ENCODE results near the gene FAM118A.
"Not testable (repeated sequence)": the region's sequence is repeated elsewhere in the genome, so short reads cannot be mapped to it uniquely, and the experiment has no call there.

FAM118A gene

DNA sequence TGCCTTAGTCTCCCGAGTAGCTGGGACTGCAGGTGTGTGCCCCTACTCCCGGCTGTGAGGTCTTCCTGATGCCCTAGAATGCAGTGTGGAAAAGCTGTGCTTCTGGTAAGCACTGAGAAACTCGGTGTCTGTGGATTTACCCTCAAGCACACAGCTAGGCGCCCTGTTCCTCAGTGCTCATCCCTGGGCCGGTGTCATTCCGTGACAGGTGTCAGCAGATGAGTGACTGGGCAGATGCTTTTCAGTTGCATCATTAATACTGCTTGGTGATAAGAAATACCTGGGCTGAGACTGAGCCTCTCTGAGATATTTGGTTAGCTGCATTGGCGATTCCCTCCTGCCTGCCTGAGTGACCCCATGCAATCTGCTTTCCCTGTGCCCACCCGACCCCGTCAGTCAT lies 21.8 kb downstream of the FAM118A start:
- no peak for DNase-seq (ENCODE audit: low spot score)

DNA sequence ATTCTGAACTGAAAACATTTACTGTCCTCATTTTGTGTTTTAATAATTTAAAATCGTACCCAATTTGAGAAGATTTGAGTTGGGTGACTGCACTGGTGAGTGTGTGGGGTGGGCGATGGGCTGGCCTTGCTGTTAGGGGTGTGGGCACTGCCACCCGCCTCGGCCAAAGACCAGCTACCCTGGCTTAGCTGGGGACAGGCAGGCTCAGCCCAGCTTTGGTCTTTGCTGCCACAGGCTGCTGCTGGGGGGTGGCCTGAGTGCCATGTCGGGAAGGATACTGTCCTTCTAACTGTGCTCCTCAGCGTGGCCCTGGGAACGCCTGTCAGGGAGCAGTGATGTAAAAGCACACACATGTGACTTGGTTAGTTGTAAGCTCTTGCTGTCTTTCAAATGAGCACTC lies 22.3 kb downstream of the FAM118A start:
- no peak for DNase-seq (ENCODE audit: low spot score)

DNA sequence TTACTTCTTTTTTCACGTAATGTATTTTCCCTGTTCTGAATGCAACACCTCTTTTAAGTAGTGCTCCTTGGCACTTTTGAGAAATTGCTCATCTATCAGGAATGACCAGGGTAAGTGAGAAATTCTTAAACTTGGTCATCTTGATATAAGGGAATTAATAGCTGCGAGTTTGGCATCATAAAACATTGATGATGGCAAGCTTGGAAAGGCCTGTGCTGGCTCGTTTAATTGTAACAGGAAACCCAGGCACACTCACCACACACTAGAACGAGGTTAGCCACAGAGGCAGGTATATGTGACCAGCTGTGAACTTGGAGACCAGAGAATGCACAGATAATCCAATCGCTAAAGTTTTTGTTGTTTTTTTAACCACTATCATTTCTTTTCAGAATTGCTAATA lies 24.3 kb downstream of the FAM118A start:
- no peak for DNase-seq (ENCODE audit: low spot score)

DNA sequence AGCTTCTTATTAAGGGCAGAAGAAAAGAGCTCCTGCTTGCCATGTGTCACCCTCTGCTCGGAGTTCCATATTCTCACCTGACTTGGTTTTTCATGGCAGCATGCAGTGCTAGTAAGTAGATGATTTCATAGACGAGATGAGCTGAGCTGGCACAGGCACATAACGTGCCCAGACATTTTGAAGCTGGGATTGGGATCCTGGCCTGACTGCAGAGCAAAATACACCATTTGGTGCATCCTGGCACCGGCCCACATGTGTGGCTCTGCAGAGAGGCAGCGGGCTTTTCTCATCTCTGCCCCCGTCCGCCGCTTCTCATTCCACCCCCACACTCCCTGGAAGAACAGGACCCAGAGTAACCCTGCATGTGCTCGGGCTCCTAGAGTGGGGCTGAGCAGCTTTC lies 24.8 kb downstream of the FAM118A start:
- DNase-seq (ENCODE audit: low spot score), result no peak

DNA sequence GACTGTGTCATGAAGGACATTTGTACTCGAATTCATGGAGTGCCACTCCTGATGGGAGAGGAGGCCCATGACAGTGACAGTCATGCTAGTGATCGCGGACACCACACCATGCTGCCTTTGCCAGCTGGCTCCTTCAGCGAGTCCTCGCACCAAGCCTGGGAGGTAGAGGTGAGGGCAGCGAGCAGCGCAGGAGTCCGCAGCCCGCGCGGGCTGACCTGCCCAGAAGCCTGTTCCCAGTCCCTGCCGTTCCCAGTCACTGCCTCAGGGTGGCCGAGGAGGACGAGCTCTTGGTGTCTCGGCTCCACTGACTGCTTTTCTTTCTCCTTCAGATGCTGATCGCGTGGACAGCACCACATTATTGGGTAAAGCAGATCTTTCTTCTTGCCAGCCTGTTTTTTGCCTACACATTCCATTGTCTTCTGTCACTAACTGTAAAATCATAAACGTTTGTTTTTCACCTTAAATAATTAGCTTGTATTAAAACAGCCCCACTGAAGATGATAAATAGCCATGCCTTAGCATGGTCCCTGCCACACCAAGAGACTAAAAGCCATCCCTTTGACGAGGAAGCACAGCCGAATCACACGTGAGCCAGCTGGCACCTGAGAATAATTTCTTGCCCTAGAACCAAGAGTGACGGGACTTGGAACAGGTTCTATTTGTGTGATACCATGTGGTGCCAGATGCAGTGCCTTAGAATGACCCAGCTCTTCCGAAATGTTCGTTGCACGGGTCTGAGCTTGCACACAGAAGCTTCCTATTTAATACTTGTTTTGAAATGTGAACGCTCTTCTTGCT lies 25.5 kb downstream of the FAM118A start:
- DNase-seq (ENCODE audit: low spot score), result no peak

DNA sequence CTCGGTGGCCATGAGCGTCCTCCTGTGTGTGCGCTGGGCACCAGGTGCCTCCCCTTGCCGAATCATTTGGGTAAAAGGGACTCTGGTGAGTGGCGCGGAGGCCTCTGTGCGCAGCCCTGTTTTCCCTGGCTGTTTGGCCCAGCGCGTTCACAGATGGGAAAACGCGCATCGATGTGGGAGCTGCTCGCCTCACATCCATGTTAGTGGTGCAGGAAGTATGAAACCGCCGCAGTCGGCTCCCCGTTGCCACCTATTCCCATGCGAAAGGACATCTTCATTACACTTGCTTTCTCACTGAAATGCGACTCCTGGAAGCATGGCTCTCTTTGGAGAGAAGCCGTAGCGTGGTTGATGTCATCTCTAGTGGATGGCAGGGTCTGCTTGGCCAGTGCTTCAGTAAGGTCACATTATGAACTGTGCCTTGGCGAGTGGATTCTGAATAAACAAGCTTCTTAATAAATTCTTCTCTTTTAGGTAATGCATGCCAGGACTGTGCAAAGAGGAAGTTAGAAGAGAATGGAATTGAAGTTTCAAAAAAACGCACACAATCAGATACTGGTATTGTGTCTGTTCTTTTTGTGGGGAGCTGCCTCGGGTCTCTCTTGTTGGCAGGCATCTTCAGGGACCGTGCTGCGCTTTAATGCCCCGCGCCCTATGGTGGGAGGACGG lies 26.3 kb downstream of the FAM118A start:
- DNase-seq (ENCODE audit: low spot score), result no peak

DNA sequence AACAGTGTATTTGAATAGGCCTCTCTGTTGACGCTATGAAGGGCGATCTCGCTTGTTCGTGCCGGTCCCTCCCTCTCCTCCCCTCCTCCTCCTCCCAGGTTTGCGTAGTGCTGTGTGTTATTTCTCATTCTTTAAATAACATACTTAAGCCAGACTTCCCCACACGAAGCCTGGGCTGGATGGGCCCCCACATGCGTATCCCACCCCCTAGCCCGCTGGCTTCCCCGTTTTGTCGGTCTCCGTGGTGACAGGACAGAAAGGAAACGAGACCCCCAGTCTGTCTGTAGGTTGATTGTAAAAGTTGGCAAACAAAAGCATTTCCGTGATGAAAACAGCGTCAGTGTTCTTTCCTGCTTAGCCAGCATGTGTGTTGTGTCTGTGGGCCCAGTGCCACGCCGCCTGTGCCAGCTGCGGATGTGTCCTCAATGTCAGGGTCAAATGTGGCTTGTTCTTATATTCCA lies 27.3 kb downstream of the FAM118A start:
- no peak for DNase-seq (ENCODE audit: low spot score)

DNA sequence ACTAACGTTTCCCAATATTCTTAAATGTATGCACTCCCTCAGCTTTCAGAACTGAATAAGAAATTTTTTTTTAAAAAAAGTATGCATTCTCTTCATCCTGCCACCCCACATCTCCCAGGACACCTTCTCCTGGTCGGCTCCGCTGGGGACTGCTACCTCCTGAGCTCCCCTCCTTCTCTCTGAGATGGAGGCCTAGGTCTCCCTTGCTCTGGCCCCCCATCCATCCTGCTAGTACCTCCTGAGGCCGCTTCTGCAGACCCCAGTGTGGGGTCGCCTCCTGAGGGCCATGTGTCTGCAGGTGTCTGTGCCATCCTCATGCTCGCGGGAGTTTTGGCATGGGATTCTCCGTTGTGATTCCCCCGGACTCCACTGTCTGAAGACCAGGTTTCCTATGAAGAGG lies 27.8 kb downstream of the FAM118A start:
- no peak for DNase-seq (ENCODE audit: low spot score)

DNA sequence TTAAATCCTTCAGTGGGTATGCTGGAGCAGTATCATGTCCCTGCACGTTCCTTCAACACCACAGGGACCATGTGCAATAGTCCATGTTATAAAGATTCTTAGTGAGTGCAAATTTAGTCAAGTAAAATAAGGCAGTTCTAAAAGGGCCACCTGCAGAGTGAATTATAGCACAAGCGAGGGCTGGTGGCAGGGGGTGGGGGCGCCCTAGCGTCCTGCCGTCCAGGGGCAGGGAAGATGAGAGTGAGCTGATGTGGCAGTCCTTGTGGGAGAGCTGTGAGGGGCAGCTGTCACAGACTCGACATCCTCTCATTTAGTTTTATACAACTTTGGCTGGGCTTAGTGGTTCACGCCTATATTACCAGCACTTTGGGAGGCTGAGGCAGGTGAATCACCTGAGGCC lies 29.1 kb downstream of the FAM118A start:
- no peak for DNase-seq (ENCODE audit: low spot score)

DNA sequence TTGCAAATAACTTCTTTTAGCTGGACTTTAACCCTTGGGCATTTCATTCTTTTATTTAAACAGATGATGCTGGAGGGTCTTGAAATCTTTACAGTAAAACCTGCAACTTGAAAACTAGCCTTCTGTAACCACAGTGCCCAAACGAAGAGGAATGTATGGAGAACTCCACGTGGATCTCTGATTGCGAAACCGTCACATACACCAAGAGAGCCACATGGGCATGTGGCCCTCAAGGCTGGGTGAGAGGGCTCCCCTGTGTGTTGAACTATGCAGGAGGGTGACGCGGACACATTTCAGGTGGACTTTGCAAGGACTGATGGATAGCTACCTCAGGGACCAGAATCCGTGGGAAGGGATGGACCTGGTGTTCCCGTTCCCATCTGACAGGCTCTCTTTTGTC lies 30.6 kb downstream of the FAM118A start:
- no peak for DNase-seq (ENCODE audit: low spot score)

DNA sequence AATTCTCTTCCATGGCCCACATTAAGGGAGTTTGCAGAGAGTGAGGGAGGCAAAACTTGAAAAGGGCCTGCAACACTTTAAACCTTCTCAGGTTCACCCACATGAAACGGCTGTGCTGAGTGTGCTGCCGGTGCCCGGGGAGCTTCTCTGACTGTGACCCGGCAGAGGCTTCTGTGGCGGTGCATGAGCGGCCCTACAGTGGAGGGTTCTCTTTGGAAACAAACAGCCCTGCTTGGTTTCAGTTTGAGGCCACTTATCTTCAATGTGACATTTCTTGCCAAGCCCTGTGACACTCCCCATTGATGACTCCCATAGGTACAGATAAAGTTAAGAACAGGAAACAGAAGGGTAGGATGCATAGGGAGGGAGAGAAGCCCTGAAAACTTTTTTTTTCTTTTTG lies 31.8 kb downstream of the FAM118A start:
- no peak for DNase-seq (ENCODE audit: low spot score)

DNA sequence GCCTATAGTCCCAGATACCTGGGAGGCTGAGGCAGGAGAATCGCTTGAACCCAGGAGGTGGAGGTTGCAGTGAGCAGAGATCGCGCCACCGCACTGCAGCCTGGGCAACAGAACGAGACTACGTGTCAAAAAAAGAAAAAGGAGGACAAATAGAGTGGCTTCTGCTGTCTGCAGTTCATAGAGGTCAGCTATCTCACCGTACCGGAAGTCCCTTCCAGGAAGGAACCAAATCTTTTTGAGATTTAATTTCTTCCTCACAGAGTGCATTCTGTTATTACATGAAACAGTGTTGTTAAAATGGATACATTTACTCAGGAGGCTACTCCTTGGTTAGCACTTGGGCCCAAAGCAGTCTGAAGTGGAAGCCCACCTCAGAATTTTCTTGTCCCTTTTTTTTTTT lies 33.4 kb downstream of the FAM118A start:
- DNase-seq (ENCODE audit: low spot score), result no peak

DNA sequence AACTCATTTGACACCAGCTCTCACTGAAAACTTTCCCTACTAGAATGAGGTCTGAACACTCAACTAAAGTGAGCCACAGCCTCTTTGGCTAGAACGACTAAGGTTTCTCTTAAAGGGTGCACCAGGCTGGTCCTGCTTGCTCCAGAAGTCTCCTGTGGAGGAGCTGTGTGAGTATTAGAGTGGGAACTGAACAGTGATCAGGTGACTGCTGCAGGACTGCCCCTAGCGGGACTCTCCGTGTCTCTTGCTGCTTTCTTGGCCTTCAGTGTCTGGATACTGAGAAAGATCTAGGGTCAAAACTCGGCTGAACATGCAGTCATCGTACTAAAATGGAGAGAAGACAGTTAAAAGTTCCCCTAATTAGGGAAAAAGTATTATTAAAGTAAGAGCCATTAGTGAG lies 34.6 kb downstream of the FAM118A start:
- no peak for DNase-seq (ENCODE audit: low spot score)

DNA sequence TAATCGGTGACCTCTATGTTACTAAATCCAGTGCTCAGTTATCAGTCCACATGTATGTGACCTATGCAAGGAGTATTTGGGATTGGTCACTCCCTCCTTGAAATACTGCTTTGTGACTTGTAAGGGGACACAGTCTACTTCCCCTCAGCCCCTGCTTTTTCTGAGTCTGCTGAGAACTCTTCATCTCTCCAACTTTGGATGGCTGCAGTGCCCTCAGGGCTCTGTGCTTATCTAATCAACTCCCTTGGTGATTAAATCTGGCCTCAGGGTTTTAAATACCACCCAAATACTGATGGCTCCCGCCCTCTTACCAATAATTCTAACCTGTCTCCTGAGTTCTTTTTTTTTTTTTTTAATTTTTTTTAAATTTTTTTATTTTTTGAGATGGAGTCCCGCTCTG lies 40.2 kb downstream of the FAM118A start:
- no peak for DNase-seq (ENCODE audit: low spot score)

DNA sequence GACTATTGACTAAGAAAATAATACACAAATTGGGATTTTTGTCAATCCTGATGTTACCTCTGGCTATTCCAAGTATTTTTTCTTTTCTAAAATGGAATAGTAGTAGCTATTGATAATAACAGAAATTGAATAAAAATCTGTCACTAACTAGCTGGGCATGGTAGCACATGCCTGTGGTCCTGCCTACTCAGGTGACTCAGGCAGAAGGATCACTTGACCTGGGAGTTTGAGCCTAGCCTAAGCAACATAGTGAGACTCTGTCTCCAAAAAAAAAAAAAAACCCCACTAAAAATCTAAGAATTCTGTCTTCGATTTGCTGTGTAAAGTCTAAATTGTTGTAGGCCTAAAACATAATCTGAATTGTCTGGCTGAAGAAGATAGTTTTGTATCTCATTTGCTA lies 42.2 kb downstream of the FAM118A start:
- DNase-seq (ENCODE audit: low spot score), result no peak

DNA sequence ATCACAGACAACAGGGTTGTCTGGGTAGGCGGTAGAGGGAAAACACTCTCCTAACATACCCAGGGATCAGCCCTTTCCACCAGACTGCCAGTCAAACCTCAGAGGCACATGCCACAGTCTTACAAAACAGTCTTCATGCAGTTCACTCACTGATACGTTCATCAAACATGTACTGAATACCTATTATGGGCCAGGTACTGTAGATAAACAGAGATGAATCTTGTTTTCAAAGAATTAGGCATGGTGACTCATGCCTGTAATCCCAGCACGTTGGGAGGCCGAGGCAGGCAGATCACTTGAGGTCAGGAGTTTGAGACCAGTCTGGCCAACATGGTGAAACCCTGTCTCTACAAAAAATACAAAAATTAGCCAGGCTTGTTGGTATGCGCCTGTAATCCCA lies 43.0 kb downstream of the FAM118A start:
- not testable (repeated sequence) for DNase-seq (ENCODE audit: low spot score)

DNA sequence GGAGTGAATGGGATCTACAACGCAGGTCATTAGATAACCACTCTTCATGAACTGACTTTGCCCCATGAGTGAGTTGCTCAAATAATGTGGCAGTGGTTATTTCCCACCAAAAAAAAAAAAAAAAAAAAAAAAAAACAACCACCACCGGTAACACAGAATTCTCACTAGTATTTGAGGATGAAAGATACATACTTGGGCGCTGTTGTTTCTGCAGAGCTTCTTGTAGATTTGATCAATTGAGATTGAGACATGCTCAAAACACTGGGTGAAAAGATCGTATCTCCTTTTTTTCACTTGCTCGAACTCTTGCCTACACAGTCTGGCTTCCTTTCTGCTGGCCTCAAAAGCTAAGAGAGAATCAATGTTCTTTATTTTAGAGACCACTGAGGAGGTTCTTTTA lies 44.1 kb downstream of the FAM118A start:
- DNase-seq (ENCODE audit: low spot score), result no peak

DNA sequence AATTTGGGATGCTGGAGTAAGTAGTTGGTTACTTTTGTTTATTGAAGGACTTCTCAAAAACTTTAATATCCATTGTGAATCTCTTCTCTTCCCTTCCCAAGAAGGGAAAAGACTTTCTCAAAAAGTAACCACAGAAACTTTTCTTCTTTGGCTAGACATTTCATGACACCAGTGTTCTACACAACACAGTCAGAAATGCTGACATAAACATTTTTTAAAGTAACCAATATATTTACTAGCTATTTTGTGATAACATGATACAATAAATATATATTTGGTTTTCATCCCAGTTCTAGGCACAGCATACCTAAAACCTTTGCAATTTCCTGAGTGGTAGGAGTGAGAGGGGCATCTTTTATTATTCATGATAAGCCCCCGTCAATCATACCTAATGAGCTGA lies 47.8 kb downstream of the FAM118A start:
- no peak for DNase-seq (ENCODE audit: low spot score)

DNA sequence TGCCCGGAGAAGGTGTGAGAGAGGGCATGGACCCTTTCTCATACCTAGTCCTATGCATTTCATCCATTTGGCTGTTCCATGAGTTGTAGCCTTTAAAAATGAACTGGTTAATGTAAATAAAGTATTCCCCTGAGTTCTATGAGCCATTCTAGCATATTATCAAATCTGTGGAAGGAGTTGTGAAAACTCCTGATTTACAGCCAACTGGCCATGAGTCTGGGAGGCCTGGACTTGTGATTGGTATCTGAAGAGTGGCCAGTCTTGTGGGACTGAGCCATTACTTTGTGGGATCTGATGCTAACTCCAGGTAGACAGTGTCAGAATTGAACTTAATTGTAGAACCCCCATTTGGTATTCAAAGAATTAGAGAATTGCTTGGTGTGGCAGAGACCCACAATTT lies 48.4 kb downstream of the FAM118A start:
- no peak for DNase-seq (ENCODE audit: low spot score)

DNA sequence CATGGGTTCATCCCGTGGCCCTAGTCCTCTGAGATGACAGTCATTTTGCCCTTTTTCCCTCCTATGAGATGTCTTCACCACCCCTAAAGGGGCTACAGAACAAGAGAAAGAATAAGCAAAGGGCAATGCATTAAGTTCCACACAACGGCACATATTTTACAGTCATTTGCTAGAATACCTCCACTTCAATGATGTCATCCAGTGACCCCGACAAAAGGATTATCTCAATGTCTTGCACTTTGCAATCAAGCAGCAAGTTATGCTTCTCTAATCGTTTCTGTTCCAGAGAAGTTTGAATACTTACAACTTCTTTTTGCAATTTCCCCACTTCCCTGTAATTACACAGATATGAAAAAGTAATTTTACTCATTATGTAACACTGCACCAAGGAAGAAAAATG lies 49.9 kb downstream of the FAM118A start:
- DNase-seq (ENCODE audit: low spot score), result no peak

DNA sequence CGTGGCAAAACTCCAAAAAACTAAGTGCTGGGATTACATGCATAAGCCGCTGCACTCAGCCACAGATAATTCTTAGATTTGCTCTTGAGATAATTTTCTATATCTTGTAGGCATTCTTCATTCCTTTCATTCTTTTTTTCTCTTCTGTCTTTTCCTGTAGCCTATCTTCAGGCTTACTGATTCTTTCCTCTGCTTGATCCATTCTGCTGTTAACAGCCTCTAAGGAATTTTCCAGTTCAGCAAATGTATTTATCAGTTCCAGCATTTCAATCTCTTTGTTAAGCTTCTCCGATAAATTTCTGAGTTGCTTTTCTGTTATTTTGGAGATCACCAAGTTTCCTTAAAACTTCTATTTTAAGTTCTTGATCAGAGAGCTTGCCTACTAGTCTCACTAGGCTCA lies 57.0 kb downstream of the FAM118A start:
- DNase-seq (ENCODE audit: low spot score), result no peak

DNA sequence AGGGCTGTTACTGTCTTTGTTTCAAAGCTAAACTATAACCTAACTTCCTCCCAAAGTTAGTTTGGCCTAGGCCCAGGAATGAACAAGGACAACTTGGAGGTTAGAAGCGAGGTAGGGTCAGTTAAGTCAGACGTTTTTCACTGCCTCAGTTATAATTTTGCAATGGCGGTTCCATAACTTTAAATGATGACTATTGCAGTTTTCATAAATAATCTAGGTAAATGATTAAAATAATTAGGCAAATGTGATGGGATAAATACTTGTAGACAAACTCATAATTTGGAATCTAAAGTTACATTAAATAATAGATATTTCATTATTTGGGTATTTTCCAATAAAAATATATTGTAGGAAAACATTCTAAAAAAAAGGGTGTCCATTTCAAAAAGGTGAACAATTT lies 63.9 kb downstream of the FAM118A start:
- not testable (repeated sequence) for DNase-seq (ENCODE audit: low spot score)

DNA sequence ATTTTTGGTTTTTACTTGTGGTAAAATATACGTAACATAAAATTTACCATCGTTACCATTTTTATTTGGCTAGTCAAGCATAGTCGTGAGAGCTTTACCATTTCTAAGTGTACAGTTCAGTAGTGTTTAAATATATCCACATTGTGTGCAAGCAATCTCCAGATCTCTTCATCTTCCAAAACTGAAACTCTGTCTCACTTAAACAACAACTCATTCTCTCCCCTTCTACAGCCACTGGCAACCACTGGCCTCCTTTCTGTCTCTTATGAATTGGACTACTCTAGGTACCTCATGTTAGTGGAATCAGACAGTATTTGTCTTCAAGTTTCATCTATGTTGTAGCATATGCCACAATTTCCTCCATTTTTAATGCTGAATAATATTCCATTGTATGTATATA lies 66.3 kb downstream of the FAM118A start:
- DNase-seq (ENCODE audit: low spot score), result peak; percentile 10

DNA sequence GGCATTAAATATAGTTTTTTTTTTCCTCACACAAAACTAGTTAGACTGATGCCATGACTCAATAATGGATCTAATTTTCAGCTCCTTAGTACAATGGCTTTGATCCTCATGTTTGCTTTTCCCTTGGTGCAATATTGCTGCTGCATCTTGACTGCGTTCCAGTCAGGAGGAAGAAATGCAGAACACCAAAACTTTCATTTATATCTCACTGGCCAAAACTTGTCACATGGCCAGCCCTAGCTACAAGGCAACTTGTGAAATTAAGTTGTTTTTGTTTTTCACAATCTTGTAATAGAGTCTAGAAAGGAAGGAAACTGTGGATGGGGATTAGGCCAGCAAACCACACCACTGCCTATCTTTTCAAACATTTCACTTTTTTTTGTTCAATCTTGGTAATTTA lies 67.0 kb downstream of the FAM118A start:
- no peak for DNase-seq (ENCODE audit: low spot score)
